HG03571 (cell line): Measurements from ENCODE around the gene GPR34.
"Not testable (repeated sequence)": the region's sequence is repeated elsewhere in the genome, so short reads cannot be mapped to it uniquely, and the experiment has no call there.

Experiments
- ATAC-seq: cut with Tn5 transposase; IDR thresholded peaks from one replicate; pipeline ENCODE4 v1.9.1; 2021; ENCODE audit not compliant: unreplicated experiment

GPR34 gene

GRCh38 chrX:41692162-41692749 lies 3.5 kb downstream of the GPR34 start:
- ATAC-seq, result no peak

GRCh38 chrX:41693024-41693423 lies 4.3 kb downstream of the GPR34 start:
- ATAC-seq, result no peak

GRCh38 chrX:41695426-41695825 lies 6.7 kb downstream of the GPR34 start:
- no peak for ATAC-seq

GRCh38 chrX:41703574-41704029 lies 14.8 kb downstream of the GPR34 start:
- no peak for ATAC-seq

- ATAC-seq, result no peak
Measured at GRCh38 chrX:41705042-41705441, 16.3 kb downstream of the GPR34 start.

- peak; percentile 83 for ATAC-seq
Measured at GRCh38 chrX:41705680-41706374, 17.1 kb downstream of the GPR34 start.

- ATAC-seq, result no peak
Measured at GRCh38 chrX:41707218-41707617, 18.4 kb downstream of the GPR34 start.

- no peak for ATAC-seq
Measured at GRCh38 chrX:41708486-41708885, 19.7 kb downstream of the GPR34 start.

GRCh38 chrX:41711021-41711667 lies 22.4 kb downstream of the GPR34 start:
- ATAC-seq, result no peak

GRCh38 chrX:41716222-41716621 lies 27.4 kb downstream of the GPR34 start:
- ATAC-seq, result no peak

GRCh38 chrX:41716767-41717473 lies 28.1 kb downstream of the GPR34 start:
- no peak for ATAC-seq

GRCh38 chrX:41718481-41719235 lies 29.9 kb downstream of the GPR34 start:
- ATAC-seq, result no peak

- not testable (repeated sequence) for ATAC-seq
Measured at GRCh38 chrX:41719610-41720009, 30.8 kb downstream of the GPR34 start.

GRCh38 chrX:41720125-41720779 lies 31.5 kb downstream of the GPR34 start:
- ATAC-seq, result peak; percentile 93

GRCh38 chrX:41721590-41721989 lies 32.8 kb downstream of the GPR34 start:
- no peak for ATAC-seq

GRCh38 chrX:41722214-41722613 lies 33.4 kb downstream of the GPR34 start:
- no peak for ATAC-seq

- no peak for ATAC-seq
Measured at GRCh38 chrX:41722816-41723618, 34.2 kb downstream of the GPR34 start.

GRCh38 chrX:41723826-41724225 lies 35.1 kb downstream of the GPR34 start, which contains the start of gene GPR82:
Gene GPR82 (plus strand): TSS chrX:41724181. CDS start chrX:41727027, 2,846 bp downstream.
- no peak for ATAC-seq

- no peak for ATAC-seq
Measured at GRCh38 chrX:41728125-41728524, 39.4 kb downstream of the GPR34 start.
